Activated CD8-positive, alpha-beta memory T cell treated with anti-CD3 and anti-CD28 coated beads for 48 hours (primary cell): ENCODE results near the gene ARPC5L.
"Not testable (repeated sequence)": the region's sequence is repeated elsewhere in the genome, so short reads cannot be mapped to it uniquely, and the experiment has no call there.

Experiments used
- DNase-seq, 3 experiments: peaks; one replicate each; pipeline ENCODE4 v3.0.0-alpha.2; 2020; ENCODE audit warnings: low read depth in 2 of 3, low spot score in 2 of 3

Gene ARPC5L

GRCh38 chr9:124890179-124890578, 28.2 kb downstream of the ARPC5L start:
- DNase-seq: no peak

GRCh38 chr9:124894035-124894740, 32.3 kb downstream of the ARPC5L start:
- no peak for DNase-seq

- DNase-seq: no peak
Observed at GRCh38 chr9:124894741-124895170, 32.8 kb downstream of the ARPC5L start.

GRCh38 chr9:124897570-124898460, 35.9 kb downstream of the ARPC5L start:
- no peak for DNase-seq

GRCh38 chr9:124899845-124900244, 37.9 kb downstream of the ARPC5L start:
- DNase-seq: no peak

- no peak for DNase-seq
Observed at GRCh38 chr9:124906966-124907365, 45.0 kb downstream of the ARPC5L start.

- no peak for DNase-seq
Observed at GRCh38 chr9:124908098-124908497, 46.2 kb downstream of the ARPC5L start.

- no peak for DNase-seq
Observed at GRCh38 chr9:124911766-124912165, 49.8 kb downstream of the ARPC5L start.

- DNase-seq: no peak
Observed at GRCh38 chr9:124913378-124913777, 51.4 kb downstream of the ARPC5L start.

GRCh38 chr9:124914753-124915405, 52.9 kb downstream of the ARPC5L start:
- DNase-seq: no peak

- not testable (repeated sequence) for DNase-seq
Observed at GRCh38 chr9:124920394-124920793, 58.5 kb downstream of the ARPC5L start.
